LNCaP clone FGC (cell line): ENCODE results near the gene RAMP3.

Source experiments
- DNase-seq: peaks from one replicate; pipeline ENCODE4 v3.0.0-alpha.2; 2011; ENCODE audit warnings: low read depth
- H3K4me3 ChIP-seq: 2 replicates; pipeline ENCODE4 v1.5.1; 2011; ENCODE audit warnings: mild to moderate bottlenecking, low read depth, low read length, control low read depth
- TF ChIP-seq, protein P1 (sequence below): IDR thresholded peaks from 2 replicates; pipeline ENCODE4 v1.5.1; 2012; ENCODE audit warnings: mild to moderate bottlenecking; ENCODE audit not compliant: control insufficient read depth, insufficient read depth; ENCODE audit errors: extremely low read depth

The RAMP3 gene

DNA sequence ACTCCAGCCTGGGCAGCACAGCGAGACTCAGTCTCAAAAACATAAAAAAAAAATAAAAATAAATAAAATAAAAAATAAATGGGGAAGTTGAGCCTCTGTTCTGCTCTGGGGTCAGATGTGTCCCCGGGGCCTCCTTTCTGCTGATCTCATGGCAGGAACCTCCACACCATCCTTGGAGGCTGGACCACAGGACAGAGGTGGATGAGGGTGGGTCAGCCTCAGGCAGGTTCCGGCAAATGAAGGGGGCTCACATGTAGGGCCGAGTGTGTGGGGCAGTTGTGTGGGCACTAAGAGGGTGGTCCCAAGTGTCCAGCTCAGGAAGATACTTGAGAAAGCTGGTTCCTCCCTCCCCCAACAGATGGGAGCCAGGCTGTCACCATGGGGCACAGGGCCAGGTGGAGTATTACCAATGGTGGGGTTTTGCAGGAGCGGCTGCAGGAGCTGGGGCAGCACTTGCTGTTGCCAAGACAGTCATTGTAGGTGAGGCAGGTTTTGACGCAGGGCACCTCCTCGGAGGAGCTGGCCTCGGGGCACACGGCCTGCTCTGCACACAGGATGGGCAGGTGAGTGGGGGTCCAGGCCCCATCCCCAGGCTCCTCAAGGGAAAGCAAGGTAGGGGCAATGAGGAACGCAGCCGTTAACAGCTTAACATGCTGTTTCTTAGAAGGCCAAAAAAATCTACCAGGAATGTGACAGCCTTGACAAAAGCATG, 32.2 kb upstream of the RAMP3 start:
- TF ChIP-seq, protein P1, sequence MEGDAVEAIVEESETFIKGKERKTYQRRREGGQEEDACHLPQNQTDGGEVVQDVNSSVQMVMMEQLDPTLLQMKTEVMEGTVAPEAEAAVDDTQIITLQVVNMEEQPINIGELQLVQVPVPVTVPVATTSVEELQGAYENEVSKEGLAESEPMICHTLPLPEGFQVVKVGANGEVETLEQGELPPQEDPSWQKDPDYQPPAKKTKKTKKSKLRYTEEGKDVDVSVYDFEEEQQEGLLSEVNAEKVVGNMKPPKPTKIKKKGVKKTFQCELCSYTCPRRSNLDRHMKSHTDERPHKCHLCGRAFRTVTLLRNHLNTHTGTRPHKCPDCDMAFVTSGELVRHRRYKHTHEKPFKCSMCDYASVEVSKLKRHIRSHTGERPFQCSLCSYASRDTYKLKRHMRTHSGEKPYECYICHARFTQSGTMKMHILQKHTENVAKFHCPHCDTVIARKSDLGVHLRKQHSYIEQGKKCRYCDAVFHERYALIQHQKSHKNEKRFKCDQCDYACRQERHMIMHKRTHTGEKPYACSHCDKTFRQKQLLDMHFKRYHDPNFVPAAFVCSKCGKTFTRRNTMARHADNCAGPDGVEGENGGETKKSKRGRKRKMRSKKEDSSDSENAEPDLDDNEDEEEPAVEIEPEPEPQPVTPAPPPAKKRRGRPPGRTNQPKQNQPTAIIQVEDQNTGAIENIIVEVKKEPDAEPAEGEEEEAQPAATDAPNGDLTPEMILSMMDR: no peak
- no peak for DNase-seq
- no peak overlapping the region for H3K4me3 ChIP-seq

DNA sequence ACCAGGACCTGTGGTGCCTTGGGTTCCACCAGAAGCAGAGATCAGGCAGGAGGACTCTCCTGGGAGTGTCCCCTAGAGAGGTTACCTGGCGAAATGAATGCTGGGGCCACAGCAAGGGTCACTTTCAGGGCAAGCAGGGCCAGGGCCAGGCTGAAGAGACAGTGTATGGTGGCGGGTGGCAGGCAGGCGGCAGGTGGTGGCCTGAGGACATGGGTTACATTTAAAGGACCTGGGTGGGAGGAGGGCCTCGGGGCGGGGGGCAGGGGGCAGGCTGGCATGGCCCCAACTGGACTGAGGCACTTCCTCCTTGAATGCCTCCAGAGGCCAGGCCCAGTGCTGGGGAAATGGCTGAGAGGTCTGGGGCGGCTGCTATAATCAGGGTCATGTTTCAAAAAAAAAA, 31.4 kb upstream of the RAMP3 start:
- TF ChIP-seq, protein P1: no peak
- H3K4me3 ChIP-seq: no peak overlapping the region
- DNase-seq: no peak

DNA sequence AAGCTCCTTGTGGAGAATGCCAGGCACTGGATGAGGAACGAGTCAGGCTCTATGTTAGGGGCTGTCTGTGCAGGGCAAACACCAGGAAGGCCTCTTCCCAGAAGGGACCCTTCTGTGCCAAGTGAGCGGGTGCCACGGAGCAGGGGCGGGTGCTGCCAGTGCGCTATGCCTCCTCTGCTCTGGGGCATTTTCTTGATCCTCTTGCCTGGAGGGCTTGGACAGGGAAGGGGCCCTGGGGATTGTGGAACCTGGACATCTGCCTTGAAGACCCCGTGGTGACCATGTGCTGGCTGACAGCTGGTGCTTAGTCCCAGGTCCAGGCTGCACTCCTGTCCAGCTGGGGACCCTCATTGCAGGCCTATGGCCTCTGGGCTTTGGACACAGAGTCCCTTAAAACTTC, 30.7 kb upstream of the RAMP3 start:
- no peak overlapping the region for H3K4me3 ChIP-seq
- no peak for DNase-seq
- TF ChIP-seq, protein P1: no peak

DNA sequence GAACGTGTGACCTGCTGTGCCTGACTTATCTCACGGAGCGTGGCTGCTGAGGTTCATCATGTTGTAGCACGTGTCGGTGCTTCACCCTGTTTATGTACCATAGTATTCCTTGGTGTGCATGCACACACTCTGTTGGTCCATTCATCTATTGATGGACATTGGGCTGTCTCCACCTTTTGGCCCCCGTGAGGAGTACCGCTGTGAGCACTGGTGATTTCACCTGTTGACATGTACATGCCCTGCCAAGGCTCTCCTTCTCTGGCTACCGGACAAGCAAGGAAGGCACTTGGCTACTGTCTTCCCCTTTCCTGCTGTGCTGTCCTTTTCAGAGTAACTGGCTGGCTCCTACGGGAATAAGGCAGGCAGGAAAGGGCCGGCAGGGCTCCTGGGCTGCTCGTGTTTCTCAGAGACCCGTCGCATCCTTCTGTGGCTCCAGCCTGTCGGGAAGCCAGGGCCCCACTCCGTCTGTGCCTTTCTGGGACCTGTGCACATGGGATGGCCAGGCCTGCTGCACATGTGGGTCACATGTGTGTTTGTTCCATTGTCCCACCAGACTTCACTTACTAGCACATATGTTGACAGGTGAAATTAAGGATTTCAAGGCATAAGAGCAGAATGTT, 28.3 kb upstream of the RAMP3 start:
- TF ChIP-seq, protein P1: no peak
- DNase-seq: no peak
- no peak overlapping the region for H3K4me3 ChIP-seq

DNA sequence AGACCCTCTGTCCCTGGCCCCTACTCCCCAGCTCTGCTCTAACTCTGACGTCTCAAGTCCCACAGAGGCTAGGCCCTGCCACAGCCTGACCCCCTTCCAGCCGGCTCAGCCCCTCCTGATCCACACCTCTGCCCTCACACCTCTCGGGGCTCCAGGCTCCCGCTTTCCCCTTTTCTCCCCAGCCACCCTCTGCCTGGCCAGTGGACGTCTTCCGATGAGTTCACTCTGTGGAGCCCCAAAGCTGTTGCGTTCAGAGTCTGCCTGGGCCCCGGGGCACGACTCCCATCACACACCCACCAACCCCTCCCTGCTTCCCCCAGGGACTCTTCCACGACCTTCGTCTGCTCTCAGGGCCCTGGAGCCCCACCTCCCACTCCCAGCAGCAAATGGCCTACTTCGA, 27.7 kb upstream of the RAMP3 start:
- TF ChIP-seq, protein P1: no peak
- no peak for DNase-seq
- no peak overlapping the region for H3K4me3 ChIP-seq

DNA sequence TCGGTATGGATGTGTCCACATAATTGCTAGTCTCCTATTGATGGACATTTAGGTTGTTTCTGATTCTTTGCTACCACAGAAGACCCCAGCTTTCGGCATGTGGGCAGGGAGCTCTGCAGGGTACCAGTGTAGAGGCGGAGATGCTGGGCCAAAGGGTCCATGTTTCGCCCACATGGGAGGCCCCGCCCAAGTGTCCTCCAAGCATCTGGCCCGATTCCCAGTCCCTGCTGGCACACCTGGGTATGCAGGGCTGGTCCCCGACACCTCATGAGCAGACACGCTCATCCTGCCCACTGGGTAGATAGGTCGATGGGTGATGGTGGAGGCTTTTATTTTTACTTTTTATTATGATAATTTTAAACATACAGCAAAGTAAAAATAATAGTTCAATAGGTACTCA, 26.7 kb upstream of the RAMP3 start:
- H3K4me3 ChIP-seq: no peak overlapping the region
- TF ChIP-seq, protein P1: no peak
- no peak for DNase-seq

DNA sequence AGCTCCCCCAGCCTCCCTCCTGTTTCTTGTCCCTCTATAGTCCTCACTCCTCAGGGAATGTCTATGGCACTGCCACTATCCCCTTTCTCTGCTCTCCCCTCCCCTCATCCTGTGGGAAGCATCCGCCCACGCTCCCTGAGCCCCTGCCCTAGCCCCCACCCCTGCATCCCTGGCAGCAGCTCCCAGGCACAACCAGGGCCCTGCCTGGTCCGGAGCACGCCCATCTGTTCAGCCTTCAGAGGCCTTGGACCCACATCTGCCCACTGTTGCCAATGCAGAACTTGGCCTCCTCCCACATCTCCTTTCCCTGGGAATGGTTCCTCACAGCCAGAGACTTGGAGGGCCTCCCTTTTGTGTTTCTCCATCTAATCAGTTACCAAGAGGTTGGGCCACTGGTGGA, 25.7 kb upstream of the RAMP3 start:
- no peak overlapping the region for H3K4me3 ChIP-seq
- DNase-seq: no peak
- TF ChIP-seq, protein P1: no peak
